ENCODE data around the gene CCDC85C. TPM values are rescaled to one million over a fixed set of nuclear protein-coding genes. Genes with fewer than 3 reads are reported as not detected.

CCDC85C gene
- total RNA-seq, 6 donors from 2014 or later, result 5.2 to 31.0 (median 20.4) TPM

- peak in 1 of 2 donors; percentile 8 for DNase-seq
- no peak for ATAC-seq (ENCODE audit: low FRiP score in 2 of 2)
- whole genome bisulfite sequencing, 2 donors, result 84 to 89% methylated on average over 10 to 12 of the region's 15 CpGs
- no peak for TF ChIP-seq EP300 (IDR thresholded peaks at IDR 0.05)
- Histone ChIP-seq H3K27ac (no peak overlapping the region), H3K27me3 (no peaks in the 10 kb centered on the region), H3K4me1 (peaks cover 0 to 7% (median 4%) of the 10 kb centered on the region in 4 donors), H3K9me3 (no peaks in the 10 kb centered on the region), H3K4me3 (no peak overlapping the region), H3K36me3 (peaks cover 33 to 98% (median 69%) of the 10 kb centered on the region in 4 donors)
Observed at GRCh38 chr14:99510556-99511139, 93.4 kb downstream of the CCDC85C start.

- Histone ChIP-seq H3K27ac (no peak overlapping the region), H3K4me1 (peaks cover 0 to 7% (median 5%) of the 10 kb centered on the region in 4 donors), H3K27me3 (no peaks in the 10 kb centered on the region), H3K9me3 (no peaks in the 10 kb centered on the region), H3K36me3 (peaks cover 36 to 98% (median 76%) of the 10 kb centered on the region in 4 donors), H3K4me3 (no peak overlapping the region)
- peak in 1 of 2 donors; percentile 54 for DNase-seq
- WGBS, 2 donors, result 94 to 96% methylated on average over 7 to 20 of the region's 27 CpGs
- no peak for TF ChIP-seq POLR2AphosphoS5 (IDR thresholded peaks at IDR 0.05)
- no peak for ATAC-seq (ENCODE audit: low FRiP score in 2 of 2)
Observed at GRCh38 chr14:99509871-99510555, 94.0 kb downstream of the CCDC85C start.

GRCh38 chr14:99508896-99509629 is 94.9 kb downstream of the CCDC85C start:
- Histone ChIP-seq H3K27ac (no peak overlapping the region), H3K9me3 (no peaks in the 10 kb centered on the region), H3K27me3 (no peaks in the 10 kb centered on the region), H3K4me1 (peaks cover 0 to 7% (median 5%) of the 10 kb centered on the region in 4 donors), H3K4me3 (no peak overlapping the region), H3K36me3 (peaks cover 39 to 98% (median 80%) of the 10 kb centered on the region in 4 donors)
- no peak for ATAC-seq (ENCODE audit: low FRiP score in 2 of 2)
- TF ChIP-seq EP300 (IDR thresholded peaks at IDR 0.05), result no peak
- no peak for TF ChIP-seq POLR2AphosphoS5 (IDR thresholded peaks at IDR 0.05)
- no peak for TF ChIP-seq POLR2A (IDR thresholded peaks at IDR 0.05)
- no peak for TF ChIP-seq CTCF (IDR thresholded peaks at IDR 0.05)
- WGBS, 2 donors, result 87 to 88% methylated on average over 13 to 23 of the region's 23 CpGs
- peak in 1 of 2 donors; percentile 55 for DNase-seq

GRCh38 chr14:99507860-99508640 is 96.0 kb downstream of the CCDC85C start:
- 95 to 97% methylated on average over 13 of the region's 13 CpGs for WGBS, 2 donors
- DNase-seq (no peak), ATAC-seq (ENCODE audit: low FRiP score in 2 of 2) (no peak)
- no peaks in the 10 kb centered on the region for H3K27me3 ChIP-seq
- TF ChIP-seq POLR2AphosphoS5 (IDR thresholded peaks at IDR 0.05), result no peak
- no peak for TF ChIP-seq CTCF (IDR thresholded peaks at IDR 0.05)
- no peak for TF ChIP-seq POLR2A (IDR thresholded peaks at IDR 0.05)
- no peak for TF ChIP-seq EP300 (IDR thresholded peaks at IDR 0.05)
- peaks cover 0 to 7% (median 5%) of the 10 kb centered on the region in 4 donors for H3K4me1 ChIP-seq
- H3K4me3 ChIP-seq, result no peak overlapping the region
- H3K27ac ChIP-seq, result no peak overlapping the region
- peaks cover 40 to 98% (median 87%) of the 10 kb centered on the region in 4 donors for H3K36me3 ChIP-seq
- H3K9me3 ChIP-seq, result no peaks in the 10 kb centered on the region

GRCh38 chr14:99506276-99506675 is 97.7 kb downstream of the CCDC85C start:
- no peak overlapping the region for H3K4me3 ChIP-seq
- H3K27me3 ChIP-seq, result no peaks in the 10 kb centered on the region
- WGBS, 2 donors, result 42 to 55% methylated on average over 6 of the region's 6 CpGs
- H3K4me1 ChIP-seq, result peaks cover 0 to 7% (median 5%) of the 10 kb centered on the region in 4 donors
- H3K9me3 ChIP-seq, result no peaks in the 10 kb centered on the region
- TF ChIP-seq POLR2AphosphoS5 (IDR thresholded peaks at IDR 0.05) (no peak), EP300 (IDR thresholded peaks at IDR 0.05) (no peak), CTCF (IDR thresholded peaks at IDR 0.05) (no peak), POLR2A (IDR thresholded peaks at IDR 0.05) (no peak)
- peaks cover 52 to 98% (median 90%) of the 10 kb centered on the region in 4 donors for H3K36me3 ChIP-seq
- DNase-seq, result no peak
- ATAC-seq (ENCODE audit: low FRiP score in 2 of 2), result no peak
- no peak overlapping the region for H3K27ac ChIP-seq
